Left renal pelvis (tissue), 4 donors: ENCODE results near the gene CYP4F8. TPM values are rescaled to one million over a fixed set of nuclear protein-coding genes. Genes with fewer than 3 reads are reported as not detected.

Experiments
- polyA plus RNA-seq, 4 donors: library from polyadenylated mRNA; unstranded; fragments of 120-200 nt; gene quantifications; one replicate each; pipeline ENCODE4 v1.2.1, GENCODE V29; 2013; ENCODE audit not compliant: insufficient read length in 4 of 4

Gene CYP4F8
- polyA plus RNA-seq, 4 donors, result 0.06 TPM; not detected in 3

Other genes with a start within 250 kb of the CYP4F8 start
- gene AKAP8, start 235.4 kb upstream of the CYP4F8 start, polyA plus RNA-seq, result 10 to 100 TPM; 23.1 to 35.5 (median 26.6) TPM
- 100 to 1,000 TPM in 3 of 4 donors, 10 to 100 TPM in 1; 83.5 to 126 (median 113) TPM for gene AKAP8L, start 196.2 kb upstream of the CYP4F8 start, polyA plus RNA-seq
- gene WIZ, start 165.3 kb upstream of the CYP4F8 start, polyA plus RNA-seq, result 10 to 100 TPM; 28.0 to 41.5 (median 29.9) TPM
- gene RASAL3, start 150.7 kb upstream of the CYP4F8 start, polyA plus RNA-seq, result 1 to 10 TPM in 3 of 4 donors, under 1 TPM in 1; 0.64 to 2.0 (median 1.2) TPM
- gene PGLYRP2, start 135.7 kb upstream of the CYP4F8 start, polyA plus RNA-seq, result under 1 TPM in 1 of 4 donors, not detected in 3; 0.10 TPM
- gene CYP4F22, start 106.7 kb upstream of the CYP4F8 start, polyA plus RNA-seq, result under 1 TPM in 2 of 4 donors, not detected in 2; 0.58 to 0.96 TPM
- under 1 TPM; 0.14 to 0.89 (median 0.62) TPM for gene CYP4F3, start 25.7 kb downstream of the CYP4F8 start, polyA plus RNA-seq
- 10 to 100 TPM in 1 of 4 donors, 1 to 10 TPM in 2, under 1 TPM in 1; 0.57 to 10.1 (median 1.7) TPM for gene CYP4F12, start 57.9 kb downstream of the CYP4F8 start, polyA plus RNA-seq
- gene OR10H2, start 112.8 kb downstream of the CYP4F8 start, polyA plus RNA-seq, result not detected
- not detected for gene OR10H3, start 122.8 kb downstream of the CYP4F8 start, polyA plus RNA-seq
- gene OR10H5, start 172.4 kb downstream of the CYP4F8 start, polyA plus RNA-seq, result under 1 TPM; 0.04 to 0.14 (median 0.05) TPM
- gene OR10H1, start 200.4 kb downstream of the CYP4F8 start, polyA plus RNA-seq, result under 1 TPM in 1 of 4 donors, not detected in 3; 0.04 TPM